Epidermal melanocyte (primary cell): ENCODE results near the gene MAPK8IP1.

ENCODE experiments used
- DNase-seq: peaks from one replicate; pipeline ENCODE4 v3.0.0; 2011; ENCODE audit warnings: low spot score; ENCODE audit not compliant: insufficient read length

Gene MAPK8IP1

GRCh38 chr11:45925550-45925949, 40.1 kb downstream of the MAPK8IP1 start:
- DNase-seq: no peak

GRCh38 chr11:45926001-45926401, 40.5 kb downstream of the MAPK8IP1 start:
- DNase-seq: no peak

GRCh38 chr11:45926536-45927331, 41.3 kb downstream of the MAPK8IP1 start:
- DNase-seq: no peak

- no peak for DNase-seq
These were observed 41.9 kb downstream of the MAPK8IP1 start for GRCh38 chr11:45927332-45927683.

GRCh38 chr11:45927684-45928413, 42.4 kb downstream of the MAPK8IP1 start:
- DNase-seq: no peak

GRCh38 chr11:45928535-45929215, 43.2 kb downstream of the MAPK8IP1 start:
- DNase-seq: no peak

- no peak for DNase-seq
These were observed 44.1 kb downstream of the MAPK8IP1 start for GRCh38 chr11:45929486-45930030.

GRCh38 chr11:45930031-45930794, 44.8 kb downstream of the MAPK8IP1 start:
- no peak for DNase-seq

- no peak for DNase-seq
These were observed 45.6 kb downstream of the MAPK8IP1 start for GRCh38 chr11:45930951-45931570.

- DNase-seq: no peak
These were observed 46.3 kb downstream of the MAPK8IP1 start for GRCh38 chr11:45931739-45932138.

- DNase-seq: no peak
These were observed 46.8 kb downstream of the MAPK8IP1 start for GRCh38 chr11:45932217-45932616.

- no peak for DNase-seq
These were observed 47.8 kb downstream of the MAPK8IP1 start for GRCh38 chr11:45933131-45933831.

- DNase-seq: no peak
These were observed 48.6 kb downstream of the MAPK8IP1 start for GRCh38 chr11:45933846-45934579.

- no peak for DNase-seq
These were observed 49.3 kb downstream of the MAPK8IP1 start for GRCh38 chr11:45934580-45935318.

- no peak for DNase-seq
These were observed 50.1 kb downstream of the MAPK8IP1 start for GRCh38 chr11:45935349-45936064.

GRCh38 chr11:45936511-45937054, 51.1 kb downstream of the MAPK8IP1 start:
- no peak for DNase-seq

GRCh38 chr11:45937916-45938315, 52.5 kb downstream of the MAPK8IP1 start:
- no peak for DNase-seq

- no peak for DNase-seq
These were observed 54.4 kb downstream of the MAPK8IP1 start for GRCh38 chr11:45939836-45940235.
